ENCODE measurements around the gene HDAC4. TPM values are rescaled to one million over a fixed set of nuclear protein-coding genes. Genes with fewer than 3 reads are reported as not detected.

Gene HDAC4
- total and polyA plus RNA-seq, 2 of the 4 experiments (the other 2 are of a cell fraction), result 4.1 to 7.2 TPM

- TF ChIP-seq RAD21 (IDR thresholded peaks at IDR 0.05; ENCODE audit: low read length) (no peak), ELK1 (IDR thresholded peaks at IDR 0.05; ENCODE audit: borderline replicate concordance, low read depth, low read length) (no peak), POLR2A (IDR thresholded peaks at IDR 0.05; ENCODE audit: low read depth, low read length) (no peak), CEBPB (IDR thresholded peaks at IDR 0.05; ENCODE audit: low read depth, low read length) (no peak), NFE2L2 (IDR thresholded peaks at IDR 0.05; ENCODE audit: low read depth, low read length) (no peak)
Observed at GRCh38 chr2:239309398-239310245, 91.2 kb downstream of the HDAC4 start (continued).

Data from IMR-90 (cell line).